Astrocyte (in vitro differentiated cells and primary cell): ENCODE results near the gene AMBN. TPM values are rescaled to one million over a fixed set of nuclear protein-coding genes. Genes with fewer than 3 reads are reported as not detected.

Experiments
- DNase-seq: peaks from one replicate; pipeline ENCODE4 v3.0.0-alpha.2; 2010; ENCODE audit warnings: low read depth
- FAIRE-seq: peaks from 2 replicates; lab custom pipeline; 2011; peaks lifted over from hg19 to GRCh38; lab: Jason Lieb, UNC
- H2AFZ ChIP-seq: 2 replicates; pipeline ENCODE4 v1.6.0; 2012; ENCODE audit warnings: low read depth, low read length, inconsistent platforms
- H3K27ac ChIP-seq: 2 replicates; pipeline ENCODE4 v1.5.1; 2011; ENCODE audit warnings: low read depth, low read length, inconsistent platforms
- H3K27me3 ChIP-seq: 2 replicates; pipeline ENCODE4 v1.6.0; 2011; ENCODE audit warnings: low read length, inconsistent platforms; ENCODE audit not compliant: insufficient read depth
- H3K36me3 ChIP-seq: 2 replicates; pipeline ENCODE4 v1.5.1; 2011; ENCODE audit warnings: low read length, inconsistent platforms; ENCODE audit not compliant: insufficient read depth
- H3K4me1 ChIP-seq: 2 replicates; pipeline ENCODE4 v1.5.1; 2011; ENCODE audit warnings: low read length, inconsistent platforms; ENCODE audit not compliant: insufficient read depth
- H3K4me2 ChIP-seq: 2 replicates; pipeline ENCODE4 v1.6.0; 2012; ENCODE audit warnings: low read length, inconsistent platforms
- H3K4me3 ChIP-seq: 2 replicates; pipeline ENCODE4 v1.5.1; 2011; ENCODE audit warnings: low read depth, mild to moderate bottlenecking, low read length, inconsistent platforms; ENCODE audit not compliant: insufficient read depth
- H3K79me2 ChIP-seq: 2 replicates; pipeline ENCODE4 v1.6.0; 2012; ENCODE audit warnings: mild to moderate bottlenecking, low read length, inconsistent platforms; ENCODE audit not compliant: insufficient read depth
- H3K9ac ChIP-seq: 2 replicates; pipeline ENCODE4 v1.6.0; 2012; ENCODE audit warnings: mild to moderate bottlenecking, low read length, inconsistent platforms
- H3K9me3 ChIP-seq: 2 replicates; pipeline ENCODE4 v1.5.1; 2012; ENCODE audit warnings: low read depth, mild to moderate bottlenecking, low read length, inconsistent platforms; ENCODE audit not compliant: insufficient read depth
- H4K20me1 ChIP-seq: 2 replicates; pipeline ENCODE4 v1.6.0; 2012; ENCODE audit warnings: low read length, inconsistent platforms; ENCODE audit not compliant: insufficient read depth
- H3K27ac Mint-ChIP-seq: one replicate; pipeline ENCODE4 v1.8.0; 2021; ENCODE audit warnings: mild to moderate bottlenecking, mixed read lengths; ENCODE audit not compliant: unreplicated experiment
- H3K27me3 Mint-ChIP-seq: one replicate; pipeline ENCODE4 v1.8.0; 2021; ENCODE audit warnings: low read depth, mixed read lengths; ENCODE audit not compliant: unreplicated experiment
- H3K36me3 Mint-ChIP-seq: one replicate; pipeline ENCODE4 v1.8.0; 2021; ENCODE audit warnings: low read depth, mixed read lengths; ENCODE audit not compliant: unreplicated experiment
- H3K4me1 Mint-ChIP-seq: one replicate; pipeline ENCODE4 v1.8.0; 2021; ENCODE audit warnings: low read depth, mixed read lengths; ENCODE audit not compliant: unreplicated experiment
- H3K4me3 Mint-ChIP-seq: one replicate; pipeline ENCODE4 v1.8.0; 2021; ENCODE audit warnings: mild to moderate bottlenecking, moderate library complexity, mixed read lengths; ENCODE audit not compliant: unreplicated experiment
- H3K9me3 Mint-ChIP-seq: one replicate; pipeline ENCODE4 v1.8.0; 2021; ENCODE audit warnings: mild to moderate bottlenecking, mixed read lengths; ENCODE audit not compliant: unreplicated experiment
- EZH2 ChIP-seq: IDR thresholded peaks from 2 replicates; pipeline ENCODE4 v1.6.1; 2012; ENCODE audit warnings: mild to moderate bottlenecking, low read length, inconsistent platforms; ENCODE audit not compliant: insufficient read depth
- total RNA-seq: library from RNA; stranded (reverse); gene quantifications from 2 replicates; pipeline ENCODE4 v1.2.1, GENCODE V29; 2021
- TF ChIP-seq, protein P1 (sequence below): IDR thresholded peaks from 2 replicates; pipeline ENCODE4 v1.5.1; 2011; ENCODE audit warnings: low read depth, mild to moderate bottlenecking, inconsistent platforms, low read length, moderate library complexity; ENCODE audit not compliant: insufficient read depth

The AMBN gene
- total RNA-seq, 1 donor from 2014 or later: not detected

DNA sequence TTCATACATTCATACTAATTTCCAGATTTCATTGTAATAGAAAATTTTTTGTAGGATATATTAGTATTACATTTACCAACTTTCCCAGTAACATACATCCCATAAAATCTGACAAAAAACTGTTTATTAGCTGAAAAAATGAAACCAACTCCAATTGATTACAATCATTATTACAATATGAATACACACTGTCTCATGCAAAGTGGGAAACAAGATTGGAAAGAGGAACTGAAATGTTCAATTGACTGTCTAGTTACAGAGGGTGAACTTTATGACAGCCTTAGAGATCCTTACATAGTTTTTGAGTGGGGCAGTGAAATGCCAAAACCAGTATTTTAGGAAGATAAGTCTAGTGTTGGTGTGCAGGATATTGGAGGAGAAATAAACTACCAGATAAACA lies 2.3 kb upstream of the AMBN start:
- no peak overlapping the region for H3K27ac Mint-ChIP-seq
- H3K9me3 Mint-ChIP-seq: no peaks in the 10 kb centered on the region
- Histone ChIP-seq H3K4me2 (no peak overlapping the region), H3K4me1 (no peaks in the 10 kb centered on the region), H3K79me2 (no peaks in the 10 kb centered on the region), H3K9me3 (no peaks in the 10 kb centered on the region), H2AFZ (no peak overlapping the region), H3K27ac (no peak overlapping the region), H4K20me1 (no peaks in the 10 kb centered on the region), H3K36me3 (no peaks in the 10 kb centered on the region), H3K9ac (no peak overlapping the region), H3K4me3 (no peak overlapping the region), H3K27me3 (no peaks in the 10 kb centered on the region)
- H3K36me3 Mint-ChIP-seq: no peaks in the 10 kb centered on the region
- no peaks in the 10 kb centered on the region for H3K27me3 Mint-ChIP-seq
- TF ChIP-seq EZH2: no peak
- TF ChIP-seq, protein P1, sequence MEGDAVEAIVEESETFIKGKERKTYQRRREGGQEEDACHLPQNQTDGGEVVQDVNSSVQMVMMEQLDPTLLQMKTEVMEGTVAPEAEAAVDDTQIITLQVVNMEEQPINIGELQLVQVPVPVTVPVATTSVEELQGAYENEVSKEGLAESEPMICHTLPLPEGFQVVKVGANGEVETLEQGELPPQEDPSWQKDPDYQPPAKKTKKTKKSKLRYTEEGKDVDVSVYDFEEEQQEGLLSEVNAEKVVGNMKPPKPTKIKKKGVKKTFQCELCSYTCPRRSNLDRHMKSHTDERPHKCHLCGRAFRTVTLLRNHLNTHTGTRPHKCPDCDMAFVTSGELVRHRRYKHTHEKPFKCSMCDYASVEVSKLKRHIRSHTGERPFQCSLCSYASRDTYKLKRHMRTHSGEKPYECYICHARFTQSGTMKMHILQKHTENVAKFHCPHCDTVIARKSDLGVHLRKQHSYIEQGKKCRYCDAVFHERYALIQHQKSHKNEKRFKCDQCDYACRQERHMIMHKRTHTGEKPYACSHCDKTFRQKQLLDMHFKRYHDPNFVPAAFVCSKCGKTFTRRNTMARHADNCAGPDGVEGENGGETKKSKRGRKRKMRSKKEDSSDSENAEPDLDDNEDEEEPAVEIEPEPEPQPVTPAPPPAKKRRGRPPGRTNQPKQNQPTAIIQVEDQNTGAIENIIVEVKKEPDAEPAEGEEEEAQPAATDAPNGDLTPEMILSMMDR: no peak
- no peaks in the 10 kb centered on the region for H3K4me1 Mint-ChIP-seq
- DNase-seq (no peak), FAIRE-seq (no peak)
- no peak overlapping the region for H3K4me3 Mint-ChIP-seq

DNA sequence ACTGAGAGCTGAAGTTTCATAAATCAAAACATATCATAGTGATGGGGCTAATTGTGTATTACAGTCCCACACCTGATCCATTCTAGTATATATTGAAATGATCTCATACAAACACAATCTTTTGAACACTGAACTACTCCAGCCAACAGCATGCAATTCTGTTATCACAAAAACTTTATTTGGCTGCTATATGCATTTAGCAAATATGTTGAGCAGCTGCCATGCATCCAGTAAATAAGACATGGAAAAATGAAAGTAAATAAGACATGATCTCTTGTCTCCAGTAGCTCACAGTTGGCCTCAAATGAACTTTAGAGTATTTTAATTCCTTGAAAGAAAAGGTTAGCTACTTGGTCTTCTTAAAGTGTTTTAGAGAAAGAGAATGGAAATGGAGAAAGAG lies 2.1 kb downstream of the AMBN start:
- H3K27me3 Mint-ChIP-seq: no peaks in the 10 kb centered on the region
- H3K4me2 ChIP-seq: no peak overlapping the region
- TF ChIP-seq, protein P1: no peak
- H3K4me1 ChIP-seq: no peaks in the 10 kb centered on the region
- no peak overlapping the region for H3K4me3 ChIP-seq
- FAIRE-seq: no peak
- no peak overlapping the region for H3K27ac ChIP-seq
- DNase-seq: no peak
- no peaks in the 10 kb centered on the region for H3K27me3 ChIP-seq
- no peaks in the 10 kb centered on the region for H3K36me3 Mint-ChIP-seq
- H3K9ac ChIP-seq: no peak overlapping the region
- H2AFZ ChIP-seq: no peak overlapping the region
- H3K4me3 Mint-ChIP-seq: no peak overlapping the region
- H3K9me3 ChIP-seq: no peaks in the 10 kb centered on the region
- no peaks in the 10 kb centered on the region for H3K4me1 Mint-ChIP-seq
- H3K79me2 ChIP-seq: no peaks in the 10 kb centered on the region
- no peaks in the 10 kb centered on the region for H3K9me3 Mint-ChIP-seq
- no peaks in the 10 kb centered on the region for H3K36me3 ChIP-seq
- H3K27ac Mint-ChIP-seq: no peak overlapping the region
- H4K20me1 ChIP-seq: no peaks in the 10 kb centered on the region

DNA sequence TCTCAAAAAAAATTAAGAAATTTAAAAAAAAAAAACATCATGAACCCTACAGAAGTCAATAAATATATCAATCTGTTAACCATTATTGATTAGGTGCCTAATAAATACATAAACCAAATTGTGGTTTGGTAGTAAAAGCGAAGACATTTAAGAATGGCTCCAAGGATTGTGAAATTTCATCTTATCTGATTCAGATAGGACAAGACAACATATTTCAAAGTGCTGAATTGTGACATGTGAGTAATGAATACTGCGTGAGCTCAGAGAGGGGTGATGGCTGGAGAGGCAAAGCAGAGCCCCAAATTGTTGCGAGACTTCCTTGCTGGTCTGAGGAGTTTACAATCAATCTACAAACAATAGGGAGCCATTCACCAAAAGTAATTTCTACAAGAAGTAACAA lies 8.2 kb downstream of the AMBN start:
- TF ChIP-seq, protein P1: no peak
- TF ChIP-seq EZH2: no peak
- DNase-seq (no peak), FAIRE-seq (no peak)
- Histone ChIP-seq H3K9ac (no peak overlapping the region), H3K4me2 (no peak overlapping the region), H3K4me3 (no peak overlapping the region), H3K36me3 (no peaks in the 10 kb centered on the region), H2AFZ (no peak overlapping the region), H4K20me1 (no peaks in the 10 kb centered on the region), H3K79me2 (no peaks in the 10 kb centered on the region), H3K27me3 (no peaks in the 10 kb centered on the region), H3K27ac (no peak overlapping the region), H3K9me3 (no peaks in the 10 kb centered on the region), H3K4me1 (no peaks in the 10 kb centered on the region)
- no peaks in the 10 kb centered on the region for H3K27me3 Mint-ChIP-seq
- H3K36me3 Mint-ChIP-seq: no peaks in the 10 kb centered on the region
- H3K9me3 Mint-ChIP-seq: no peaks in the 10 kb centered on the region
- no peak overlapping the region for H3K27ac Mint-ChIP-seq
- H3K4me1 Mint-ChIP-seq: peaks cover 4% of the 10 kb centered on the region
- no peak overlapping the region for H3K4me3 Mint-ChIP-seq
